ENCODE results near the gene ACTC1.

Gene ACTC1

GRCh38 chr15:34793901-34794300, 1.4 kb downstream of the ACTC1 start:
- Histone ChIP-seq H3K4me1 (ENCODE audit: control insufficient read depth, low read length) (no peaks in the 10 kb centered on the region), H3K9me3 (ENCODE audit: control insufficient read depth, insufficient read depth, low read length) (no peaks in the 10 kb centered on the region), H3K4me2 (ENCODE audit: low read length) (no peak overlapping the region), H3K9me2 (replicated peaks; ENCODE audit: control insufficient read depth, low read length) (no peaks in the 10 kb centered on the region), H3K27ac (ENCODE audit: low read depth, low read length) (no peak overlapping the region), H3F3A (ENCODE audit: control insufficient read depth, insufficient read depth) (no peaks in the 10 kb centered on the region), H3K79me2 (ENCODE audit: control insufficient read depth, low read length) (no peaks in the 10 kb centered on the region), H3K4me3 (ENCODE audit: low read length) (no peak overlapping the region), H3K27me3 (ENCODE audit: control insufficient read depth, low read length) (peaks cover 2% of the 10 kb centered on the region; the same call in 1 of the 2 replicates), H4K20me1 (ENCODE audit: control insufficient read depth, insufficient read depth, low read depth, low read length) (no peaks in the 10 kb centered on the region), H3K36me3 (ENCODE audit: control insufficient read depth, low read length) (no peaks in the 10 kb centered on the region)
- TF ChIP-seq EZH2phosphoT487 (IDR thresholded peaks at IDR 0.05; ENCODE audit: borderline replicate concordance, low read length) (no peak), CTCF (IDR thresholded peaks at IDR 0.05; ENCODE audit: low read depth, low read length, poor library complexity, severe bottlenecking) (no peak)

- H3K27me3 ChIP-seq (ENCODE audit: control insufficient read depth, low read length), result peaks cover 8% of the 10 kb centered on the region; the same call in 1 of the 2 replicates
- no peaks in the 10 kb centered on the region for H3K9me2 ChIP-seq (replicated peaks; ENCODE audit: control insufficient read depth, low read length)
- H3K9me3 ChIP-seq (ENCODE audit: control insufficient read depth, insufficient read depth, low read length), result no peaks in the 10 kb centered on the region
- no peaks in the 10 kb centered on the region for H3F3A ChIP-seq (ENCODE audit: control insufficient read depth, insufficient read depth)
- TF ChIP-seq EZH2phosphoT487 (IDR thresholded peaks at IDR 0.05; ENCODE audit: borderline replicate concordance, low read length) (no peak), CTCF (IDR thresholded peaks at IDR 0.05; ENCODE audit: low read depth, low read length, poor library complexity, severe bottlenecking) (no peak)
- no peaks in the 10 kb centered on the region for H3K79me2 ChIP-seq (ENCODE audit: control insufficient read depth, low read length)
- no peak overlapping the region for H3K27ac ChIP-seq (ENCODE audit: low read depth, low read length)
- no peaks in the 10 kb centered on the region for H3K36me3 ChIP-seq (ENCODE audit: control insufficient read depth, low read length)
- no peaks in the 10 kb centered on the region for H4K20me1 ChIP-seq (ENCODE audit: control insufficient read depth, insufficient read depth, low read depth, low read length)
- no peaks in the 10 kb centered on the region for H3K4me1 ChIP-seq (ENCODE audit: control insufficient read depth, low read length)
- no peak overlapping the region for H3K4me2 ChIP-seq (ENCODE audit: low read length)
- H3K4me3 ChIP-seq (ENCODE audit: low read length), result no peak overlapping the region
Observed at GRCh38 chr15:34793071-34793470, 2.3 kb downstream of the ACTC1 start.

GRCh38 chr15:34791701-34792100, 3.6 kb downstream of the ACTC1 start:
- no peak for TF ChIP-seq CTCF (IDR thresholded peaks at IDR 0.05; ENCODE audit: low read depth, low read length, poor library complexity, severe bottlenecking)
- TF ChIP-seq EZH2phosphoT487 (IDR thresholded peaks at IDR 0.05; ENCODE audit: borderline replicate concordance, low read length), result no peak
- H3K9me2 ChIP-seq (replicated peaks; ENCODE audit: control insufficient read depth, low read length), result no peaks in the 10 kb centered on the region
- H3F3A ChIP-seq (ENCODE audit: control insufficient read depth, insufficient read depth), result no peaks in the 10 kb centered on the region
- H3K27ac ChIP-seq (ENCODE audit: low read depth, low read length), result no peak overlapping the region
- H3K27me3 ChIP-seq (ENCODE audit: control insufficient read depth, low read length), result peaks cover 8% of the 10 kb centered on the region; the same call in 1 of the 2 replicates
- H3K9me3 ChIP-seq (ENCODE audit: control insufficient read depth, insufficient read depth, low read length), result no peaks in the 10 kb centered on the region
- no peaks in the 10 kb centered on the region for H3K36me3 ChIP-seq (ENCODE audit: control insufficient read depth, low read length)
- no peaks in the 10 kb centered on the region for H3K4me1 ChIP-seq (ENCODE audit: control insufficient read depth, low read length)
- no peak overlapping the region for H3K4me2 ChIP-seq (ENCODE audit: low read length)
- no peaks in the 10 kb centered on the region for H4K20me1 ChIP-seq (ENCODE audit: control insufficient read depth, insufficient read depth, low read depth, low read length)
- no peaks in the 10 kb centered on the region for H3K79me2 ChIP-seq (ENCODE audit: control insufficient read depth, low read length)
- H3K4me3 ChIP-seq (ENCODE audit: low read length), result no peak overlapping the region

Data from DOHH2 (cell line).